ENCODE measurements around the gene EFS.
A peak's percentile ranks its signal among the peaks of the same experiment; 100 is the strongest.

The EFS gene, protein sequence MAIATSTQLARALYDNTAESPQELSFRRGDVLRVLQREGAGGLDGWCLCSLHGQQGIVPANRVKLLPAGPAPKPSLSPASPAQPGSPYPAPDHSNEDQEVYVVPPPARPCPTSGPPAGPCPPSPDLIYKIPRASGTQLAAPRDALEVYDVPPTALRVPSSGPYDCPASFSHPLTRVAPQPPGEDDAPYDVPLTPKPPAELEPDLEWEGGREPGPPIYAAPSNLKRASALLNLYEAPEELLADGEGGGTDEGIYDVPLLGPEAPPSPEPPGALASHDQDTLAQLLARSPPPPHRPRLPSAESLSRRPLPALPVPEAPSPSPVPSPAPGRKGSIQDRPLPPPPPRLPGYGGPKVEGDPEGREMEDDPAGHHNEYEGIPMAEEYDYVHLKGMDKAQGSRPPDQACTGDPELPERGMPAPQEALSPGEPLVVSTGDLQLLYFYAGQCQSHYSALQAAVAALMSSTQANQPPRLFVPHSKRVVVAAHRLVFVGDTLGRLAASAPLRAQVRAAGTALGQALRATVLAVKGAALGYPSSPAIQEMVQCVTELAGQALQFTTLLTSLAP

DNA sequence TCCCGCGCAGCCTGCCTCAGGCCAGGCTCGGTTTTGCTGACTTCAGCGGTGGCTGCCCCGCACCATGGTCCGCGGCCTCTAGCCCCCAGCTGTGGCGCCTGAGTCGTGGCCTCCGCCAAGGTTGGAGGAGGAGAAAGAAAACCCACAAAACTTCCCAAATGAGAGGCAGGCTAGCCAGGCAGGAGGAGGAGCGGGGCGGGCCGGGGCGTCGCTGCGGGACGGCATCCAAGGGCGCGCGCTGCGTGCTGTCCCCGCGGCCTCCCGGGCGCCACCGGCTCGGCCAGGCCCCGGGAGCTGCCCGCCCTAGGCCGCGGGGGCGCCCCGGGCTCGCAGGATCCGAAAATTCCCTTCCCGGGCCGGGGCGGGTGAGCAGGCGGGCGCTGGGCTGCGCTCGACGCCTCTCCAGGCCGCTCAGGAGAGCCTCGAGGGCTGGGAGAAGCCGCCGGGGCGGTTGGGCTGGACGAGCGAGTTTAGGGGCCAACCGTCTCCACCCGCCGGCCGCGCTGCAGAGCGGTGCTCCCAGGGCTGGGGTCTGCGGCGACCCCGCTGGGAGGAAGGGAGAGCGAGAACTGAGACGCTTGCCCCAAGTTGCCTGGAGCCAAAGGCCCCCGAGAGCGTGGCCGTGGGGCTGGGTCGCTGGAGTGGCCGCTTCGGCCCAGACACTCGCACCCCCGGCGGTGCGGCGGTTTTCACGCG lies at the start of gene EFS:
Gene EFS (minus strand): TSS at position 137 of the 696 bp plus-strand sequence. CDS start 147 bp downstream, outside the sequence.
- TF ChIP-seq, protein P1, sequence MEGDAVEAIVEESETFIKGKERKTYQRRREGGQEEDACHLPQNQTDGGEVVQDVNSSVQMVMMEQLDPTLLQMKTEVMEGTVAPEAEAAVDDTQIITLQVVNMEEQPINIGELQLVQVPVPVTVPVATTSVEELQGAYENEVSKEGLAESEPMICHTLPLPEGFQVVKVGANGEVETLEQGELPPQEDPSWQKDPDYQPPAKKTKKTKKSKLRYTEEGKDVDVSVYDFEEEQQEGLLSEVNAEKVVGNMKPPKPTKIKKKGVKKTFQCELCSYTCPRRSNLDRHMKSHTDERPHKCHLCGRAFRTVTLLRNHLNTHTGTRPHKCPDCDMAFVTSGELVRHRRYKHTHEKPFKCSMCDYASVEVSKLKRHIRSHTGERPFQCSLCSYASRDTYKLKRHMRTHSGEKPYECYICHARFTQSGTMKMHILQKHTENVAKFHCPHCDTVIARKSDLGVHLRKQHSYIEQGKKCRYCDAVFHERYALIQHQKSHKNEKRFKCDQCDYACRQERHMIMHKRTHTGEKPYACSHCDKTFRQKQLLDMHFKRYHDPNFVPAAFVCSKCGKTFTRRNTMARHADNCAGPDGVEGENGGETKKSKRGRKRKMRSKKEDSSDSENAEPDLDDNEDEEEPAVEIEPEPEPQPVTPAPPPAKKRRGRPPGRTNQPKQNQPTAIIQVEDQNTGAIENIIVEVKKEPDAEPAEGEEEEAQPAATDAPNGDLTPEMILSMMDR (IDR thresholded peaks at IDR 0.05; ENCODE audit: extremely low read depth, missing control alignments) = no peak
- no peak for DNase-seq (ENCODE audit: low spot score)

DNA sequence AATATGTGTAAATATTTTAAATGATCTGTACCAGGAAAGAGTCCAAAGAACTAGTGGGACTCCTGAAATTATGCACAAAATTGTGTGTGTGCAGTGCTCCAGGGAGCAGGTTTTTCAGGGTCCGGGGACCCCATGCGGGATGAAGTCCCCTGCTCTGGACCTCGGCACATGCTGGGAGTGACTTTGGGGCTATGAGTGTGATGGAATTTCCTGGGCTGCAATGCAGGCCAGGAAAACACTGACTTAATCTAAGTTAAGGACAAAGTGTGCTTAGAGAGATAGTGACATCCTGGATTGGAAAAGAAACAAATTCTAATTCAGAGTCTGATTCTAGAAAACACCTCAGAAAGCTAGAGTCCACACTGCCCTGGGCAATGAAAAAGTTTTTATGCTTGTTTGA lies 49.3 kb upstream of the EFS start:
- DNase-seq (ENCODE audit: low spot score) = no peak
- TF ChIP-seq, protein P1 (IDR thresholded peaks at IDR 0.05; ENCODE audit: extremely low read depth, missing control alignments) = no peak

DNA sequence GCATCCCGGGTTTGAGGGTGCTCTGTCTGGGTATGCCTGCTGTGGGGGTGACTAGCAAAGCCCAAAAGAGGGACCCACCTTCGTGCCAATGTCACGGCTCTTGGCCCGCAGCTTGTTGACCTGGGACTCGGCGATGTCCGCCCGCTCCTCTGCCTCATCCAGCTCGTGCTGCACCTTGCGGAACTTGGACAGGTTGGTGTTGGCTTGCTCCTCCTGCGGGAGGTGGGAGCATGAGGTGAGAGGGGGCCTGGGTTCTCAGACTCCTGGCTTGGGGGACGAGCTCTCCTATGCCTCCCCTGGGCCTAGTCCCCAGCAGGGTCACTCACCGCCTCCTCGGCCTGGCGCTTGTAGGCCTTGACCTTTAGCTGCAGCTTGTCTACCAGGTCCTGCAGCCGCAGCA lies 48.7 kb upstream of the EFS start:
- TF ChIP-seq, protein P1 (IDR thresholded peaks at IDR 0.05; ENCODE audit: extremely low read depth, missing control alignments) = no peak
- DNase-seq (ENCODE audit: low spot score) = no peak

DNA sequence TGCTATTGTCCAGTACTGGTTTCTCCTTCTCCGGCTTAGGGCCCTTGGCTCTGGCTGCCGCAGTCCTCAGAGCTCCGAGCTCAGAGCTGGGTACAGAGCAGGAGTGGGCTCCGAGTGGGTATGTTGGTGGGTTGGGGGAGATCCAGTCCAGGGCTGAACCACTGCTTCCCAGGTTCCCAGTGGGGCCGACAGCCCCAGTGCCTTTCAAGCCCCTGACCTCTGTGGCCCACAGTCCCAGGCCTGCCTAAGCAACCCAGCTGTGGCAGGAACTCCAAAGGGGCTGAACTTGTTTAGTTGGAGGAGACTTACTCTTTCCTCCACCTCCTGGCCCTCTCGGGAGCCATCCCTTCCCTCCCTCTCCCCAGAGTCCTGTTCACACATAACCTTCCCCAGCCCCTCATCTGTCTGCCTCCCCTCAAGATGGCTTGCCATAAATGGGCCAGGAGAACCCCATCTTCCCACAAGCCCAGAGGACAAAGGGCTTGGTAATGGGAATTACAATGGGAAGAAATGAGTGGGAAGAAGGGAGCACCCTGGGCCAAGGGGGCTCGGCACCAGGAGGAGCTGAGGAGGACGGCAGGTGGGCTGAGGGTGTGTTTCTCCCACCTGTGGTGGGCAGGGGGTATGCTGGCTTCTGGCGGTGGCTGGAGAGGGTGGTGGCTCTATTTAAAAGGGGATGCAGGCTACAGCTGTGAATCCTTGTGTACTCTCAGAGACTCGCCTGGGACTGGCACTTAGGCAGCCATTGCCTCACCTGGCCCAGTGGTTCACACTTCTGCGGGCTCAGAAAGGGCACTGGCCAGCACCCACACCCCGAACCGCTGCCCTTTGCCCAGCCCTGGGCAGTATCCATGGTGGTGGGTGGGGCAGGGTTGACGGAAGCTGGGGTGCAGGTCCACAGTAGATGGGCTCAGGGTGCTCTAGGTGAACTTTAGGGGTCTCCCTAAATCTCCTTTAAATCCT lies 46.9 kb upstream of the EFS start:
- DNase-seq (ENCODE audit: low spot score) = no peak
- TF ChIP-seq, protein P1 (IDR thresholded peaks at IDR 0.05; ENCODE audit: extremely low read depth, missing control alignments) = no peak

DNA sequence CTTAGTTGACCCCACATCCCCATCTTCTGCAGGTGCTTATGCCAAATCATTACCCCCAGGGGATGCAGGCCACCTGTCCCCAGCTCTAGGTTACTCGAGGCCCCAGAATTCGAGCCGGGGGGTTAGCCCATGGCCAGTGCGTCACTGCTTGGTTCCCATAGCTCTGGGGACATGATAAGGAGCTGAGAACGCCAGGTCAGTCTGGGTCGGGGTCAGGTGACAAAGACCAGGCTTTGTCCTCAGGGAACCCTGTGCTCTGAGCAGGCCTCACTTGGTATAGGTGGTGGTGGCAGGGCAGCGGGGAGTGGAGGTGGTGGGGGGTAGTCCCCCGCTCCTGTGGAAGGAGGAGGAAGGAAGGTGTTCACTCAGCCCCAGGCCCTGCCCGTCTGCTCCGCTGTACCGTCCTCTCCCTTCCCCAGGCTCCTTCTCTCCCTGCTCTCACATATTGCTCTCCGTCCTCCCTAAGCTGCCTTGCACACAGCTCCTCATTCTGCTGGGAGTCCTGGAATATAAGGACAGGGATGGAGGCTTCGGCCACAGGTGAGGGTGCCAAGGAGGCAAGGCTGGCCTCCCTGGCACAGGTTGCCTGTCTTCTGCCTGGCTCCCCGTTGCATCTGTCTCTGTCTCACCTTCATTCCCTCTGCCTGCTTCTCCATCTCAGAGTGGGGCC lies 45.1 kb upstream of the EFS start:
- TF ChIP-seq, protein P1 (IDR thresholded peaks at IDR 0.05; ENCODE audit: extremely low read depth, missing control alignments) = no peak
- DNase-seq (ENCODE audit: low spot score) = no peak

DNA sequence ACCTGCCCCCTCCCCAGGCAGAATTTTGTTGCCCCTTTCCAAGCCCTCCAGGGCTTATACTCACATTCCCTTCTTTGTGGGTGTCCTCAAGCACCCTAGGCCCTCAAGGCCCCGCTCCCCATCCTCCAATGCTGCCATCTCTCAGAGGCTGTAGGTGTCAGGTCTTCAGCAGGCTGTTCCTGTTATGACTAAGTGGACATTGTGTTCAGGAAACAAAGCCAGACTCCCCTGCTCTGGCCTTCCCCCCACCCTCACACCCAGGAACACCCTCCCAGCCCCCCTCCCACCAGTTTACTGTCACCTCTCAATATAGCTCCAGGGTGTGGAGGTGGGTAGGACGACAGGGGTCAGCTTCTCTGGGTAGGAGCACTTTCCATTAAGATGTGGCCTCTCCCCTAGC lies 44.5 kb upstream of the EFS start:
- DNase-seq (ENCODE audit: low spot score) = peak; percentile 54
- TF ChIP-seq, protein P1 (IDR thresholded peaks at IDR 0.05; ENCODE audit: extremely low read depth, missing control alignments) = no peak

Measured in GM20000 (cell line).